Heart left ventricle (tissue), 16 donors: Measurements from ENCODE around the gene MRPS23. TPM values are rescaled to one million over a fixed set of nuclear protein-coding genes. Genes with fewer than 3 reads are reported as not detected.

ENCODE experiments used
- ATAC-seq, 4 donors: fragments of 200-7000 bp; cut with Tn5 transposase; one replicate each; pipeline ENCODE4 v1.9.1; 2020 to 2022; ENCODE audit warnings: moderate library complexity in 4 of 4, mild to moderate bottlenecking in 3 of 4, moderate number of reproducible peaks in 1 of 4
- DNase-seq, 5 donors: peaks; one replicate each; pipeline ENCODE4 v3.0.0-alpha.2; 2020
- H3K27ac ChIP-seq, 12 donors: fragments of 200-600 bp; sonication (generic) in 4 of 12; one replicate each; pipeline versions ENCODE4 v1.5.0 to v1.8.0; 2016 to 2022; ENCODE audit warnings: mild to moderate bottlenecking in 2 of 12
- H3K27me3 ChIP-seq, 9 donors: fragments of 200-600 bp; sonication (generic) in 2 of 9; one replicate each; pipeline versions ENCODE4 v1.5.1 to v1.8.0; 2016 to 2022; ENCODE audit warnings: mild to moderate bottlenecking in 3 of 9
- H3K36me3 ChIP-seq, 9 donors: fragments of 200-600 bp; sonication (generic) in 2 of 9; one replicate each; pipeline versions ENCODE4 v1.5.0 to v1.8.0; 2018 to 2022; ENCODE audit warnings: mild to moderate bottlenecking in 2 of 9
- H3K4me1 ChIP-seq, 12 donors: fragments of 200-600 bp; sonication (generic) in 4 of 12; one replicate each; pipeline versions ENCODE4 v1.5.0 to v1.8.0; 2016 to 2022; ENCODE audit warnings: mild to moderate bottlenecking in 3 of 12
- H3K4me3 ChIP-seq, 12 donors: fragments of 200-600 bp; sonication (generic) in 4 of 12; one replicate each; pipeline versions ENCODE4 v1.5.0 to v1.8.0; 2017 to 2022; ENCODE audit warnings: mild to moderate bottlenecking in 9 of 12, moderate library complexity in 4 of 12
- H3K9me3 ChIP-seq, 12 donors: fragments of 200-600 bp; sonication (generic) in 4 of 12; one replicate each; pipeline versions ENCODE4 v1.5.0 to v1.8.0; 2016 to 2022; ENCODE audit warnings: mild to moderate bottlenecking in 1 of 12
- POLR2A ChIP-seq, 2 donors: fragments of 450-650 bp; IDR thresholded peaks; one replicate each; pipeline ENCODE4 v1.6.1; 2017; ENCODE audit warnings: antibody characterized with exemption in 2 of 2, mild to moderate bottlenecking in 2 of 2, moderate library complexity in 2 of 2
- whole genome bisulfite sequencing, 4 donors: extraction: QIAGEN DNeasy Blood & Tissue Kit in 2 of 4; methylation state at CpG; one replicate each; pipeline versions ENCODE4 v1.1.5 to v1.1.7; 2013 to 2018; 5-methylcytosine and 5-hydroxymethylcytosine counted together
- intact Hi-C, 10 donors: fragments of 100-400 bp; cut with DNase I; formaldehyde crosslinking; loops; one replicate each; pipeline versions ENCODE4 v1.11.1 to v1.14.2; 2022
- polyA plus RNA-seq, 2 donors: library from polyadenylated mRNA; stranded (reverse); fragments of 200-250 nt; gene quantifications; one replicate each; pipeline ENCODE4 v1.2.3, GENCODE V29; 2013
- total RNA-seq, 9 donors: library from RNA; depleted of rRNA in 2 of 9; stranded (reverse); fragments of >200 nt in 2 of 9; fragmentation: NEBNext Ultra II Directional in 3 of 9; extraction: Animal tissue kit (Norgen Biotek cat#: 25700) in 3 of 9; gene quantifications; one replicate each; pipeline versions ENCODE4 v1.1.0 to v1.2.4, GENCODE V29; 2016 to 2023
- TF ChIP-seq, protein P1 (sequence below), 12 donors: fragments of 200-600 bp; sonication (generic) in 4 of 12; IDR thresholded peaks; one replicate each; pipeline versions ENCODE4 v1.5.0 to v1.8.0; 2018 to 2022; ENCODE audit warnings: antibody characterized with exemption in 12 of 12, mild to moderate bottlenecking in 5 of 12
- donor health status: ischemic (EF 13 %, LVEDD 7.1; RV severe dilation, severe dysfunction).
- donor health status: healthy with polysubstance abuse.
- donor health status: DM: no; HTN: yes; CAD: no.
- donor health status: DM: no; HTN: no; CAD: no.
- donor health status: ischemic (EF 25% LVEDD 6.9; RV normal size, moderate dysfunction).
- donor health status: ischemic (EF 25% LVEDD 5.7; RV mildly dilated, moderate dysfunction).
- donor health status: healthy.
- donor health status: DM: yes; HTN: yes; CAD: no.
- donor health status: ischemic (EF 35%, LVEDD 5.7; RV mildly dilated, moderate dysfunction).
- donor health status: nonischemic (EF 11% LVEDD 7.7; RV severe dilation, severe dysfunction).
- donor health status: DM: yes; HTN: yes; CAD: no.
- donor health status: PGD.
- donor health status: ischemic (EF 29% LVEDD 5.4; RV normal size, mild dysfunction).
- donor health status: nonischemic (EF 23%, LVEDD 6.1; RV moderate dilation, normal function).

The MRPS23 gene
- total and polyA plus RNA-seq, 11 donors: 23.9 to 207 (median 71.8) TPM

DNA sequence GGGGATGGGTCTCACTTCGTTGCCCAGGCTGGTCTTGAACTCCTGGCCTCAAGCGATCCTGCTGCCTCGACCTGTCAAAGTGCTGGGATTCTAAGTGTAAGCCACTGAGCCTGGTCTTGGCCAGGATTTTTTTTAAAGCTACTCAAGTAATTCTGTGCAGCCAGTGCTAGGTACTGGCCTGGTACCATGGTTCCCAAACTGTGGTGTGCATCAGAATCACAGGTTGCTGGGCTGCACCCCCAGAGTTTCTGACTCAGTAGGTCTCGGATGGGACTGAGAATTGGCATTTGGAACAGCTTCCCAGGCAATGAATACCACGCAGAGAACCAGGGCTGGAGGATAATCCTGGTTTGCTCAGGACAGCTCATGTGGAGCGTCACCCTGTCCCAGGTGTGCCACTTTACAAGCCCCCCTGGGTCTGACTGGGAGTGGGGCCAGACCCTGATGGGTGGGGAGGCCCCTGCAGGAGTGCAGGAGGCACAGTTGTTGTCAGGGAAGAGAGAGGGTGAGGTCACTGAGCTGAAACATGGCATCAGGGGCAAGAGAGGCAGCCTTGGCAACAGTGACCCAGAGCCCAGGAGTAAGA is 10.7 kb upstream of the MRPS23 start:
- ATAC-seq (no peak), DNase-seq (peak in 1 of 5 donors; percentile 16)
- Histone ChIP-seq H3K36me3 (peaks cover 0 to 10% (median 3%) of the 10 kb centered on the region in 9 donors), H3K27ac (peak overlapping the region in 11 of 12 donors; percentile 73 to 95 (median 84)), H3K27me3 (no peaks in the 10 kb centered on the region), H3K9me3 (no peaks in the 10 kb centered on the region), H3K4me3 (peak overlapping the region in 4 of 12 donors; percentile 54 to 69 (median 56)), H3K4me1 (peaks cover 3 to 49% (median 37%) of the 10 kb centered on the region in 12 donors)
- intact Hi-C loops: loop anchor here in 3 of 10 donors (2.0 to 5.0 kb wide), 3 partner anchors 30 to 252 kb away; no protein-coding TSS in a partner anchor
- 71 to 81% (median 73%) methylated on average over 6 of the region's 6 CpGs for WGBS, 4 donors
- TF ChIP-seq, protein P1, sequence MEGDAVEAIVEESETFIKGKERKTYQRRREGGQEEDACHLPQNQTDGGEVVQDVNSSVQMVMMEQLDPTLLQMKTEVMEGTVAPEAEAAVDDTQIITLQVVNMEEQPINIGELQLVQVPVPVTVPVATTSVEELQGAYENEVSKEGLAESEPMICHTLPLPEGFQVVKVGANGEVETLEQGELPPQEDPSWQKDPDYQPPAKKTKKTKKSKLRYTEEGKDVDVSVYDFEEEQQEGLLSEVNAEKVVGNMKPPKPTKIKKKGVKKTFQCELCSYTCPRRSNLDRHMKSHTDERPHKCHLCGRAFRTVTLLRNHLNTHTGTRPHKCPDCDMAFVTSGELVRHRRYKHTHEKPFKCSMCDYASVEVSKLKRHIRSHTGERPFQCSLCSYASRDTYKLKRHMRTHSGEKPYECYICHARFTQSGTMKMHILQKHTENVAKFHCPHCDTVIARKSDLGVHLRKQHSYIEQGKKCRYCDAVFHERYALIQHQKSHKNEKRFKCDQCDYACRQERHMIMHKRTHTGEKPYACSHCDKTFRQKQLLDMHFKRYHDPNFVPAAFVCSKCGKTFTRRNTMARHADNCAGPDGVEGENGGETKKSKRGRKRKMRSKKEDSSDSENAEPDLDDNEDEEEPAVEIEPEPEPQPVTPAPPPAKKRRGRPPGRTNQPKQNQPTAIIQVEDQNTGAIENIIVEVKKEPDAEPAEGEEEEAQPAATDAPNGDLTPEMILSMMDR (IDR thresholded peaks at IDR 0.05): no peak
- TF ChIP-seq POLR2A (IDR thresholded peaks at IDR 0.05): no peak

DNA sequence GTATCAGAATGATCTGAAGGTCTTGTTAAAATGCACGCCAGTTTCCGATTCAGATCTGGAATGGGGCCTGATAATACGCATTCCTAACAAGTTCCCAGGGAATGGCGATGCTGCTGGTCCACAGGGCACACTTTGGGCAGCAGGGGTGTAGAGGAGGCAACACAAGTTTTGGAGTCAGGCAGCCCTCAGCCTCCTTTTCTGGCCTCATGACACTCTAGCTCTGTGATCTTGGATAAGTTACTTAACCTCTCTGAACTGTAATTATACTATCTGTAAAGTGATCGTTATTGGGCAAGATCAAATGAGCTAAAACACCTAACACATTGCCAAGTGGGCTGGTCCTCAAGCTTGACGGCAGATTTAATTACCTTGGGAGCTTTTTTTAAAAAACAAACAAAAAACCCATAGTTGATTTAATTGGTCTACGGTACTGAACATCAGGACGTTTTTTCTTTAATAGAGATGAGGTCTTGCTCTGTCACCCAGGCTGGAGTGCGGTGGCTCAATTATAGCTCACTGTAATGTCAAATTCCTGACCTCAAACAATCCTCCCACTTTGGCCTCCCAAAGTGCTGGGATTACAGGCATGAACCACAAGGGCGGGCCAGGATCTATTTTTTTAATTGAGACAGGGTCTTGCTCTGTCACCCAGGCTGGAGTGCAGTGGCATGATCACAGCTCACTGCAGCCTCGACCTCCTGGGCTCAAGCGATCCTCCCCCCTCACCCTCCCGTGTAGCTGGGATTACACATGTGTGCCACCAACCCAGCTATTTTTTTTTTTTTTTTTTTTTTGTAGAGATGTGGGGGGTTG is 10.0 kb upstream of the MRPS23 start:
- Histone ChIP-seq H3K4me3 (no peak overlapping the region), H3K27me3 (no peaks in the 10 kb centered on the region), H3K4me1 (peaks cover 3 to 56% (median 37%) of the 10 kb centered on the region in 12 donors), H3K36me3 (peaks cover 0 to 4% (median 0%) of the 10 kb centered on the region in 9 donors), H3K9me3 (no peaks in the 10 kb centered on the region), H3K27ac (peak overlapping the region in 4 of 12 donors; percentile 84 to 95 (median 86))
- WGBS, 4 donors: 57 to 67% (median 64%) methylated on average over 13 of the region's 13 CpGs
- no peak for TF ChIP-seq POLR2A (IDR thresholded peaks at IDR 0.05)
- TF ChIP-seq, protein P1 (IDR thresholded peaks at IDR 0.05): no peak
- peak in 1 of 5 donors; percentile 13 for DNase-seq
- intact Hi-C loops: loop anchor here (2.0 to 10.0 kb wide), 11 partner anchors 15 to 257 kb away; partner anchors contain the start of gene DYNLL2 (in 6 of the 10)
- ATAC-seq: no peak

DNA sequence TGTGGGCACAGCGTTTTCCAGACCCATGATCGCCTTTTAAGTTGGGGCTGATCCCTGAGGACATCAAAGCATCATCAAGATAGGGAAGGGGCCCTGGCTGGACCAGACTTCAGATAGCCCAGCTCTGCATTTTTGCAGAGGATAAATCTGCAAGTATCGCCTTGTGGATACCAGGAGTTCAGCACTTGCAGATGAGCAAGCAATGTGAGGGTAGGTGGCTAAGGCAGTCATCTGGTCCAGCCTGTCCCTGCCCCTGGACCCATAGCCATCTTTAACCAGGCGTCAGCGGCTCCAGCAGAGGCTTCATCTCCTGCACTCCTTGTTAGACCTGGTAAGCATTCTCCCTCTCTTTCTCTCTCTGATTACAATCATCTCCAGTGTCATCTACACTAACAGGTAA is 9.0 kb upstream of the MRPS23 start:
- Histone ChIP-seq H3K4me3 (no peak overlapping the region), H3K9me3 (no peaks in the 10 kb centered on the region), H3K4me1 (peaks cover 3 to 56% (median 37%) of the 10 kb centered on the region in 12 donors), H3K27ac (peak overlapping the region in 1 of 12 donors; percentile 95), H3K36me3 (no peaks in the 10 kb centered on the region), H3K27me3 (no peaks in the 10 kb centered on the region)
- ATAC-seq: no peak
- DNase-seq: no peak
- WGBS, 4 donors: 68 to 77% (median 74%) methylated on average over 5 of the region's 5 CpGs
- intact Hi-C loops: loop anchor here (1.0 to 10.0 kb wide), 13 partner anchors 16 to 258 kb away; partner anchors contain the start of gene DYNLL2 (in 6 of the 10)
- TF ChIP-seq POLR2A (IDR thresholded peaks at IDR 0.05): no peak
- TF ChIP-seq, protein P1 (IDR thresholded peaks at IDR 0.05): no peak
